ENCODE data around the gene FAM117B. TPM values are rescaled to one million over a fixed set of nuclear protein-coding genes. Genes with fewer than 3 reads are reported as not detected.

Gene FAM117B
- polyA plus RNA-seq, 1 donor (not counting 4 experiments of a cell fraction or from before 2014, with no cell fraction given) = 1.9 TPM

DNA sequence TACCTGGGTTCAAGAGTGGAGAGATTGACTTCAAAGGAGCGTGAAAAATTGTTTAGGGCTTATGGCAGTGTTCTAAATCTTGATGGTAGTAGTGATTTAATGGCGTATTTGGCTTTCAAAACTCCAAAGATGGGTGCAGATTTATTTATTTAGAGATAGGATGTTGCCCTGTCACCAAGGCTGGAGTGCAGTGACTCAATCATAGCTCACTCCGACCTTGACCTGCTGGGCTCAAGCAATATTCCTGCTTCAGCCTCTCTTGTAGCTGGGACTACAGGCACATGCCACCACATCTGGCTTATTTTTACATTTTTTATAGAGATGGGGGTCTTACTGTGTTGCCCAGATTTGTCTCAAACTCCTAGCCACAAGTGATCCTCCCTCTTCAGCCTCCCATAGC is 52.5 kb downstream of the FAM117B start:
- no peaks in the 10 kb centered on the region for H3K9me3 ChIP-seq (ENCODE audit: control insufficient read depth, low read depth, low read length)
- no peak overlapping the region for H2AFZ ChIP-seq (ENCODE audit: control insufficient read depth, low read length)
- no peak for FAIRE-seq
- H3K4me2 ChIP-seq (ENCODE audit: control insufficient read depth, extremely low read depth, insufficient read depth, low read depth, low read length) = no peak overlapping the region
- dilution Hi-C loops (cut with MboI; ENCODE audit: extremely low pct_ligation_motif_present, low sequenced_read_pairs) = no loop called here
- H3K27ac ChIP-seq (ENCODE audit: control insufficient read depth, insufficient read depth, low read length) = no peak overlapping the region
- H3K9me1 ChIP-seq (ENCODE audit: control insufficient read depth, extremely low read depth, insufficient read depth, low read length) = no peaks in the 10 kb centered on the region
- H3K27me3 ChIP-seq (ENCODE audit: control insufficient read depth, extremely low read depth, insufficient read depth, low read length) = no peaks in the 10 kb centered on the region
- no peak overlapping the region for H3K4me3 ChIP-seq (ENCODE audit: control insufficient read depth in 2 of 3, extremely low read depth in 1 of 3, insufficient read depth in 2 of 3, low read depth in 1 of 3, low read length in 3 of 3)
- no peak for DNase-seq (ENCODE audit: low read depth, low spot score)
- H4K20me1 ChIP-seq (ENCODE audit: control insufficient read depth, extremely low read depth, insufficient read depth, low read length) = no peaks in the 10 kb centered on the region
- TF ChIP-seq, protein P1, sequence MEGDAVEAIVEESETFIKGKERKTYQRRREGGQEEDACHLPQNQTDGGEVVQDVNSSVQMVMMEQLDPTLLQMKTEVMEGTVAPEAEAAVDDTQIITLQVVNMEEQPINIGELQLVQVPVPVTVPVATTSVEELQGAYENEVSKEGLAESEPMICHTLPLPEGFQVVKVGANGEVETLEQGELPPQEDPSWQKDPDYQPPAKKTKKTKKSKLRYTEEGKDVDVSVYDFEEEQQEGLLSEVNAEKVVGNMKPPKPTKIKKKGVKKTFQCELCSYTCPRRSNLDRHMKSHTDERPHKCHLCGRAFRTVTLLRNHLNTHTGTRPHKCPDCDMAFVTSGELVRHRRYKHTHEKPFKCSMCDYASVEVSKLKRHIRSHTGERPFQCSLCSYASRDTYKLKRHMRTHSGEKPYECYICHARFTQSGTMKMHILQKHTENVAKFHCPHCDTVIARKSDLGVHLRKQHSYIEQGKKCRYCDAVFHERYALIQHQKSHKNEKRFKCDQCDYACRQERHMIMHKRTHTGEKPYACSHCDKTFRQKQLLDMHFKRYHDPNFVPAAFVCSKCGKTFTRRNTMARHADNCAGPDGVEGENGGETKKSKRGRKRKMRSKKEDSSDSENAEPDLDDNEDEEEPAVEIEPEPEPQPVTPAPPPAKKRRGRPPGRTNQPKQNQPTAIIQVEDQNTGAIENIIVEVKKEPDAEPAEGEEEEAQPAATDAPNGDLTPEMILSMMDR (optimal IDR thresholded peaks at IDR 0.05 in 1 of 3, IDR thresholded peaks at IDR 0.05 in 1 of 3, conservative IDR thresholded peaks at IDR 0.05 in 1 of 3; ENCODE audit: extremely low read depth in 1 of 3, insufficient read depth in 2 of 3, low read length in 3 of 3) = no peak
- TF ChIP-seq EZH2 (IDR thresholded peaks at IDR 0.05; ENCODE audit: low read length) = no peak
- peaks cover 12% of the 10 kb centered on the region for H3K4me1 ChIP-seq (ENCODE audit: control insufficient read depth, extremely low read depth, insufficient read depth, low read length)
- no peak overlapping the region for H3K9ac ChIP-seq (ENCODE audit: control insufficient read depth, extremely low read depth, insufficient read depth, low read length)
- H3K36me3 ChIP-seq (ENCODE audit: control insufficient read depth in 2 of 2, extremely low read depth in 1 of 2, insufficient read depth in 2 of 2, low read length in 2 of 2) = no peaks in the 10 kb centered on the region
- no peaks in the 10 kb centered on the region for H3K79me2 ChIP-seq (ENCODE audit: control insufficient read depth, insufficient read depth, low read length)

DNA sequence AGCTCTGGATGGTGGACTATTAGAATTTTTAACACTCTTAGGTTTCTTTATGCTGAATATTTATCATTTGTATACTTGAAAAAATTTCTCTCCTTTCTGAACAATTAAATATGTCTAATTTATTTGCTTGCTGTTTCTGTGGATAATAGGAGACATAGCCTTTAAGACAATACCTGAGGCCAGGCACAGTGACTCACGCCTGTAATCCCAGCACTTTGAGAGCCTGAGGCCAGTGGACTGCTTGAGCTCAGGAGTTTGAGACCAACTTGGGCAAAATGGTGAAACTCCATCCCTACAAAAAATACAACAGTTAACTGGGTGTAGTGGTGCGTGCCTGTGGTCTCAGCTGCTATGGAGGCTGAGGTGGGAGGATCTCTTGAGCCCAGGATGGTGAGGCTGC is 54.7 kb downstream of the FAM117B start:
- Histone ChIP-seq H3K4me2 (ENCODE audit: control insufficient read depth, extremely low read depth, insufficient read depth, low read depth, low read length) (no peak overlapping the region), H3K9me3 (ENCODE audit: control insufficient read depth, low read depth, low read length) (no peaks in the 10 kb centered on the region), H4K20me1 (ENCODE audit: control insufficient read depth, extremely low read depth, insufficient read depth, low read length) (no peaks in the 10 kb centered on the region), H3K4me1 (ENCODE audit: control insufficient read depth, extremely low read depth, insufficient read depth, low read length) (peaks cover 16% of the 10 kb centered on the region), H3K79me2 (ENCODE audit: control insufficient read depth, insufficient read depth, low read length) (no peaks in the 10 kb centered on the region), H3K36me3 (ENCODE audit: control insufficient read depth in 2 of 2, extremely low read depth in 1 of 2, insufficient read depth in 2 of 2, low read length in 2 of 2) (no peaks in the 10 kb centered on the region), H3K9ac (ENCODE audit: control insufficient read depth, extremely low read depth, insufficient read depth, low read length) (no peak overlapping the region), H3K27ac (ENCODE audit: control insufficient read depth, insufficient read depth, low read length) (no peak overlapping the region), H3K9me1 (ENCODE audit: control insufficient read depth, extremely low read depth, insufficient read depth, low read length) (no peaks in the 10 kb centered on the region), H2AFZ (ENCODE audit: control insufficient read depth, low read length) (no peak overlapping the region), H3K4me3 (ENCODE audit: control insufficient read depth in 2 of 3, extremely low read depth in 1 of 3, insufficient read depth in 2 of 3, low read depth in 1 of 3, low read length in 3 of 3) (no peak overlapping the region), H3K27me3 (ENCODE audit: control insufficient read depth, extremely low read depth, insufficient read depth, low read length) (no peaks in the 10 kb centered on the region)
- no peak for TF ChIP-seq EZH2 (IDR thresholded peaks at IDR 0.05; ENCODE audit: low read length)
- TF ChIP-seq, protein P1 (optimal IDR thresholded peaks at IDR 0.05 in 1 of 3, IDR thresholded peaks at IDR 0.05 in 1 of 3, conservative IDR thresholded peaks at IDR 0.05 in 1 of 3; ENCODE audit: extremely low read depth in 1 of 3, insufficient read depth in 2 of 3, low read length in 3 of 3) = no peak
- dilution Hi-C loops (cut with MboI; ENCODE audit: extremely low pct_ligation_motif_present, low sequenced_read_pairs) = no loop called here
- FAIRE-seq = no peak
- no peak for DNase-seq (ENCODE audit: low read depth, low spot score)
